GM19397 (cell line): ENCODE results near the gene HSPA13.
"Not testable (repeated sequence)": the region's sequence is repeated elsewhere in the genome, so short reads cannot be mapped to it uniquely, and the experiment has no call there.

Experiments
- ATAC-seq: cut with Tn5 transposase; IDR thresholded peaks from one replicate; pipeline ENCODE4 v1.9.1; 2021; ENCODE audit warnings: mild to moderate bottlenecking, moderate library complexity; ENCODE audit not compliant: unreplicated experiment

Gene HSPA13

DNA sequence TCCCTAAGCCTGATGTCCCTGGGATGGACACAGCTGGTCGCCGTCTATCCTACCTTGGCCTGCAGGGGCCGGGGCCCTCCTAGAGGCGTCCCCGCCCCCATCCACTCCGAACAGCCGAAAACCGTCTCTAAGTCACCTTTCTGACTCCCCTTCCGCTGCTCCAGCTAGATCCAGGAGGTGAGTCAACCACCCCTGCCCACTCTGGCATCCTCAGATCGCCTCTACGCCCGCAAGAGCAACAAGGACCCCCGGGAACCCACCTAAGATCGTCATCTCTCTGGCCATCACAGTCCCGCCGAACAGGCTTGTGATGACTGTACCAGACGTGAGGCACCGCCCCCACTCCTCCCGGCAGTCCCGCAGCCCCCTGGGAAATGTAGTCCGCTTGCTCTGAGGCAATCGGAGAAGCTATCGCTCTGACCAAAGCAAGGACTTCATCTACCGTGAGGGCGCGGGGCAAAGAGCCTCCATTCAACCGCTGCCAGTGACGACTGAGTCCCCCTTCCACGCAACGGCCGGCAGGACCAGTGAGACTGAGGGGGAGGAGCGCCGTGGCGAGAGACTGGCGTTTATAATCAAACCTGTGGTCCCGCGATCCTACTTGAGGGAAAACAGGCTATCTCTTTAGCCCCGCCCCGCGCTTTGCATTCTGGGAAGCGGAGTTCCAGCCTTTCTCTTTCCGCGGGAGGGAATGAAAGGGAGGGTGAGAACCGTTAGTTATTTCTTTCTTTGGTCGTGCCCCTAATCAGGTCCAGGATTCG is at the start of gene HSPA13:
HSPA13 (minus strand) TSS at position 312 of the 761 bp plus-strand sequence; CDS start at position 285, 27 bp downstream.
- peak; percentile 99 for ATAC-seq

DNA sequence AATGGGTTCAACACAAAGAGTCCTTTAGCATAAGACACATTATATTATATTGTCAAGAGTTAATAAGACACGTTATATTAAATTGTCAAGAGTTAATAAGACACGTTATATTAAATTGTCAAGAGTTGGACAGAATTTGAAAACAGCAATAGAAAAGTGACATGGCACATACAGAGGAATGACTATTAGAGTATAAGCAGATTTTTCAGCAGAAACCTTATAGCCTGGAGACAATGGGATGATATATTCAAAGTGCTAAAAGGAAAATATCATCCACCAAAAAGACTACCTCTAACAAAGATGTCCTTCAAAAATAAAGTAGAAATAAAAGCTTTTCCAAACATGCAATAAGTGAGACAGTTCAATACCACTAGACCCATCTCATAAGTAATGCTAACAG is 36.0 kb upstream of the HSPA13 start:
- no peak for ATAC-seq

DNA sequence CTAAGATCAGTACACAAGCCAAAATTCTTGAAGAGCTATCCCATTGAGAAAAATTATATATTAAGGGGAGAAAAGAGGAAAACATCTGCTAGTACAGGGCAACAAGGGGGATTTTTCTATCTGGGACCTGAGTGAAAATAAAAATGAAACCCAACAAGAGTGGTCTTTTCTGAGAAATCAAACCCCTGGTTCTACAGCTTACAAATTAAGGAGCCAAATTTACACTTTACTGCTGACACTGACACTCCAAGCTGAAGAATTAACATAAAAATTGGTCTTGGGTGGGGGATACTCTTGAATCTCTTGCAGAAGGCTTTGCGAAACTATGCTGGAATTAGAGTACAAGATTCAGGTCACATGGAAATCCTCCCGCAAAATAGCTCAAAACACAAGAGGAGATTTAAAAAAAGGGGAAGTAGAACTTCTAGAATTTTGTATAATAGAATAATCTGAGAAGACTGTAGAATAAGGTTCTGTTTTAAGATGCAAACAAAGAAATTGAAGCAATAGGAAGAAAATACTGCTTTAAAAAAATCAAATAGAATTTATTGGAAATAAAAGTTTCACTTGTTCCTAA is 32.1 kb upstream of the HSPA13 start:
- ATAC-seq = no peak

DNA sequence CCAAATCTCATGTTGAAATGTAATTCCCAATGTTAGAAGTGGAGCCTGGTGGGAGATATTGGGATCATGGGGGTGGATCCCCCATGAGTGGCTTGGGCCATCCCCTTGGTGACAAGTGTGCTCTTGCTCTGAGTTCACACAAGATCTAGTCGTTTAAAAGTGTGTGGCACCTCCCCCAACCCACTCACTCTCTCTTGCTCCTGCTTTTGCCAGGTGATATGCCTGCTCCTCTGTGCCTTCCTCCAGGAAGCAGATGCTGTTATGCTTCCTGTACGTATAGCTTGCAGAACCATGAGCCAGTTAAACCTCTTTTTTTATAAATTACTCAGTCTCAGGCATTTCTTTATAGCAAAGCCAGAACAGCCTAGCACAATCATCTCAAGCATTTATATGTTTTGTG is 23.0 kb upstream of the HSPA13 start:
- ATAC-seq = no peak

- ATAC-seq = no peak
These were observed 22.3 kb upstream of the HSPA13 start for GRCh38 chr21:14405225-14405624.

DNA sequence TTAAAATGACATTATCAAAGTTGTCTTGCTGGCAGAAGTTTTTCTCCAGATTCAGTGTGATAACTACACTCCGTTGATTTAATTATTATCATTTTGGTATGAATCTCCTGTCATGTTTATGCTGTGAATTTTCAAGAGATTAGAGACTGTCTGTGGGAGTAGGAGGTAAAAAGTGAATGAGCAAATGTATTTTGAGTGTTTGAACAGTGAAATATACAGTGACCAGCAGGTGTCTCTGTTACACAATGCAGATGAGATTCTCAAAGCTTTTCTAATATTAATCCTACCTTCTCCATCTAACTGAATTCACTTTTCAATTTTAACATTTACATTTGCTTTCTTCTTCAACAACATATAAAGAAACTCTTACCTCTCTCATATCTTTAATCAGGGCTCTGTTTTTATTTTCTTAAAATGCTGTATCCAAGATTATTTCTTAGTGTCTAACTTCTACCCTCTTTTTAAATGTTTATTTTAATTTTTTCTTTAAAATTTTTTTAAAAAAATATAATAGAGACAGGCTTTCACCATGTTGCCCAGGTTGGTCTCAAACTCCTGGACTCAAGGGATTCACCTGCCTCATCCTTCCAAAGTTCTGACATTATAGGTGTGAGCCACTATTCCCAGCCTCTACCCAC is 20.9 kb upstream of the HSPA13 start:
- ATAC-seq = no peak

DNA sequence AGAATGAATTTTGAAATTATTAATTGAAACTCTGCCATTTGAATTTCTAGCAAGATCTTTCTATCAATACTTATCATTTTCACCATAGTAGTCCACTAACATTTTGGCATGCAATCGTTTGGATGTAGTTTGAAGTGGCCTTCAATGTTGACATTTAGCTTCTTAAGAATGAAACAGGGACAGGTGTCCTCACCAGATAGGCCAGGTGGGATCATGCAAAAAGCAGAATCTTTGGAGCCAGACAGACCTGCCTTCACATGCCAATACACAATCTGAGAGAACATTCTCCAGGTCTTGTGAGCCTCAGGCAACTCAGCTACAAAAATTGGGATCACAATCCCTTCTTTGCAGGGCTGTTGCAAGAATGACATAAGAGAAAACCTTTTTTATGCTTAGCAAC is 18.3 kb upstream of the HSPA13 start:
- no peak for ATAC-seq

GRCh38 chr21:14388282-14388681 is 5.3 kb upstream of the HSPA13 start:
- ATAC-seq = no peak

- no peak for ATAC-seq
These were observed 1.5 kb upstream of the HSPA13 start for GRCh38 chr21:14384453-14384852.

DNA sequence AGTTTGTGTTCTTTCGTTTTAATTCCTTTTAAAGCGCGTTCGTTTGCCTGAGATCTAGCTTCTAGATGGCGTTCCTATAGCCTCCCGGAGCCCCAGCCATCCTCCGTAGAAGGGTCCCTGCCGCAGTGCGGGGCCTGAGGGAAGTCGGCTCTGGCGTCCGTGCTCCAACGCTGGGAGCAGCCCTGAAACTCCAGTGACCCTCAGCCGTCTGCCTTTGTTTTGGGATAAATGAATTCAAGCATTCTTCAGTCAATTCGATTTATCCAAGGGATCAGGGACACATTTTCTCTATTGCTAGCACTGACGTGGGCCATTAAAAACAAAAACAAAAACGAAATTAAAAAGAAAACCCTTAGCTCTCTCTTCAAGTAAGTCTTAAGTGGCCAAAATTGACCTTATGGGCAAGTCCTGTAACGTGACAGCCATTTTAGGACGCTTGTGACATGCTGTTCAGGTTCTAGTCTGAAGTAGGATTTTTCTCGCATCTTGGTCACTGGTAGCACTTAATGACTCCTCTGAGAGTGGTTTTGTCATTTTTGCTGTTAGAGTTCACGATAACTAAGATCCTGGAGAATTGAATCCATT is 742 bp upstream of the HSPA13 start:
- peak; percentile 27 for ATAC-seq

DNA sequence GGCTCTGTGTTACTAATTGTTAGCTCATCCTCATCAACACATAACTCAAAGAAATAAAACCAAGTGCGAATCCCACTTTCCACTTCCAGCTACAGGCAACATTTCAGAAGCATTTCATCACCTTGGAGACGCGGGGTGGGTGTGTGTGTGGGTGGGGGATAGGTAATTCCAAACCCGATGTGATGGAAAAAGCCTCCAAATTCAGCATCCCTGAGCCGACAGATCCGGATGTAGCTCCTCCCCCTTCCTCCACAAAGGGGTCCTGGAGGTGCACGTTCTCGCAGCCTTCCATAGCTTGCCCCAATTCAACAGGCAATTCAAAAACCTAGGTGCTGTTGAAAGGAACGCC is 486 bp downstream of the HSPA13 start:
- ATAC-seq = no peak

- no peak for ATAC-seq
These were observed 6.1 kb downstream of the HSPA13 start for GRCh38 chr21:14376854-14377253.

- ATAC-seq = no peak
These were observed 15.9 kb downstream of the HSPA13 start for GRCh38 chr21:14366998-14367397.

GRCh38 chr21:14361958-14362357 is 21.0 kb downstream of the HSPA13 start:
- no peak for ATAC-seq

- no peak for ATAC-seq
These were observed 24.2 kb downstream of the HSPA13 start for GRCh38 chr21:14358775-14359174.

DNA sequence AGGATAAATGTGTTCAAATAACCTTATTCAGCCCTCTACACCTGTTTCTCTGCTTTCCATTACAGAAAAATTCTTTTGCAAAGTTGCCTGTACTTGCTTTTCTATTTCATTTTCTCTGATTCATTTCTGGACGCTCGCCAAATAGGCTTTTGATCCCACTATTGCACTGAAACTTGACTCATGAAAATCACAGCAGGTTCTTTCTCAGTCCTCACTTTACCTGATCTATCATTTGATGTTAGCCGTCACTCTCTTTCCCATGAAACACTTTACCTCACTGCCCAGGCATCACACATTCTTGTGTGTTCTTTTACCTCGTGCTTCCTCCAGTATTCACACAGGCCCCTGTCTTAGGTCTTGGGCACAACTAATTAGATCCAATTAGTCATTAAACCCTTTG is 26.2 kb downstream of the HSPA13 start:
- ATAC-seq = no peak

DNA sequence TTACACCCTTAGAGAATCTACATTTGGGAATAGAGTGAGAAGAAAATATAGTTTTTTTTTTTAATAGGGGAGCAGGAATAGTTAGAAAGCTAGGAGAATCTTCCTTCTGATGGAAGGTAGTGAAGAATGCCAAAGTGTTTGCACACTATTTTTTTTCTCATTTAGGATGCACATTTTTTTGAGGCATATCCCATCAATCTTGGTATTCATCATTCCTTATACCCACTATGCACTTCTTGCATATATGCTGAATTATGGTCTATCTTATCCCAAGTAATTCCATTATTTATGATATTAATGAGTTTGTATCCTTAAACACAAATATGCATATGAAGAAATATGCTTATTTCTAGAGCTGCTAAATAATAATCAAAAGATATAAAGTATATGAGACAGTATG is 28.4 kb downstream of the HSPA13 start:
- ATAC-seq = no peak

DNA sequence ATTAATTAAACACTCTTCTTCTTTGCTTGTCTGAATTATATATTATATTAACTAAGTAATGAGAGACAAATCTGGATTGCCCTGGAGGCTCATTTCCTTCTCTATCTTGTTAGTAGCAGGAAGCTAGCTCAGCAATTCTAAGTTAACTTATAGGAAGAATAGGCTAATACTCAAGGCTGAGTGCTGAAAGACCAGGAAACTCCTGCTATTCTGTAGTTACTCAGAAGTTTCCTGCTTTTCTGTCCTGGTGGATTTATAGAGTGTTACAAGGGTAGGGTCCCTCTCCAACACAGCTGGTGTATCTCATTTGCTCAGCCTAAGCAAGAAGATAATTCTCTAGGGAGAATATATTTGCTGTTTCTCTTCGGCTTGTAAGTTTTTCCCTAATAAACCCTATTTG is 29.2 kb downstream of the HSPA13 start:
- no peak for ATAC-seq

DNA sequence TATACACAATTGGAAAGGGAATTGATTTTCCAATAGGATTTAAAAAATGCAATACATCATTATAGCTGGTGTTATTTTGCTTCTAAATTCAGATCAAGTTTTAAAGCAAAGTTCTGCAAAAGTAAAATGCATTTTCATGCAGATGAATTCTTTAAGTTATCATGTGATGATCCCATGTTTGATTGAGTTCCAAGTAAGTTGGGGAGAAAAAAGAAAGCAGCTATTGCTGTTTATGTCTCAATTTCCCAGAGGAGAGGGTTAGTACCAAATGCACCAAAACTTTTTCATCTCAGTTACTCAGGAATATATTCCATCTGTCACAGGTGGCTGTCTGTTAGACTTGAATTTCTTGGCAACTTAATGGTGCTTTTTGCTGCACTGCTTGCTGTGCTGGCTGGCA is 29.7 kb downstream of the HSPA13 start:
- ATAC-seq = no peak

GRCh38 chr21:14327346-14327745 is 55.6 kb downstream of the HSPA13 start:
- not testable (repeated sequence) for ATAC-seq

- ATAC-seq = no peak
These were observed 57.4 kb downstream of the HSPA13 start for GRCh38 chr21:14325595-14325994.
